HCT116 (cell line): Measurements from ENCODE around the gene CYTH2. TPM values are rescaled to one million over a fixed set of nuclear protein-coding genes. Genes with fewer than 3 reads are reported as not detected.

Source experiments
- ATAC-seq: fragments of 200-7000 bp; cut with Tn5 transposase; 2 replicates; pipeline ENCODE4 v1.9.1; 2020; ENCODE audit warnings: mild to moderate bottlenecking, moderate library complexity
- BruUV-seq: library from RNA; stranded (reverse); fragments of 400-500 nt; replicated peaks from 2 replicates; lab custom pipeline; 2021; lab: Mats Ljungman, UMichigan
- CTCF ChIA-PET: fragments of 300-600 bp; sonication (Branson Sonifier 250); formaldehyde crosslinking; loops from one replicate; lab custom pipeline; 2021; ENCODE audit warnings: antibody characterized with exemption; lab: Charles Lee
- POLR2A ChIA-PET: fragments of 300-600, 350-600 bp; sonication (Branson Sonifier 250); formaldehyde crosslinking; loops from one replicate; lab custom pipeline; 2021; ENCODE audit warnings: antibody characterized with exemption; lab: Charles Lee
- RAD21 ChIA-PET, 2 experiments: fragments of 300-600 bp; sonication (Branson Sonifier 250); formaldehyde crosslinking; loops; one replicate each; lab custom pipeline; 2023; ENCODE audit warnings: low total read pairs in 2 of 2; ENCODE audit not compliant: uncharacterized antibody in 2 of 2, unreplicated experiment in 2 of 2, low non-redundant PET in 1 of 2; lab: Charles Lee
- DNase-seq: peaks from one replicate; pipeline ENCODE4 v3.0.0-alpha.2; 2010; ENCODE audit warnings: low read depth, low spot score
- H2AFZ ChIP-seq: fragments of 200-600 bp; shearing (Covaris generic), sonication (generic); 2 replicates; pipeline ENCODE4 v1.6.1; 2017; ENCODE audit warnings: low read depth, mixed run types, mixed read lengths, antibody characterized with exemption, low read length; ENCODE audit not compliant: poor library complexity, severe bottlenecking
- H3K27ac ChIP-seq: 2 replicates; pipeline ENCODE4 v1.5.1; 2012; ENCODE audit warnings: low read depth, low read length
- H3K27me3 ChIP-seq: fragments of 200-600 bp; sonication (generic); 2 replicates; pipeline ENCODE4 v1.6.1; 2016; ENCODE audit warnings: mixed run types, low read length, mixed read lengths; ENCODE audit not compliant: insufficient read depth
- H3K36me3 ChIP-seq, 2 experiments: fragments of 200-500 bp in 1 of 2; fragments of 200-600 bp in 1 of 2; sonication (Bioruptor generic) in 1 of 2; sonication (generic) in 1 of 2; 2 replicates each; pipeline versions ENCODE4 v1.5.1 to v1.6.1; 2014 to 2016; ENCODE audit warnings: low read length in 2 of 2, inconsistent platforms in 1 of 2, mixed read lengths in 1 of 2, mixed run types in 1 of 2; ENCODE audit not compliant: insufficient read depth in 2 of 2, control insufficient read depth in 1 of 2
- H3K4me1 ChIP-seq, 2 experiments: fragments of 200-600 bp in 1 of 2; sonication (generic) in 1 of 2; 2 replicates each; pipeline versions ENCODE4 v1.5.1 to v1.6.1; 2012 to 2017; ENCODE audit warnings: low read length in 2 of 2, inconsistent platforms in 1 of 2, mild to moderate bottlenecking in 1 of 2, mixed read lengths in 1 of 2, mixed run types in 1 of 2, moderate library complexity in 1 of 2; ENCODE audit not compliant: insufficient read depth in 2 of 2, control insufficient read depth in 1 of 2
- H3K4me2 ChIP-seq: fragments of 200-600 bp; sonication (generic); 2 replicates; pipeline ENCODE4 v1.6.1; 2017; ENCODE audit warnings: mixed run types, low read length, mixed read lengths
- H3K4me3 ChIP-seq, 2 experiments: fragments of 200-600 bp in 1 of 2; sonication (generic) in 1 of 2; replicated peaks in 1 of 2; 2 replicates each; pipeline ENCODE4 v1.5.1; 2011 to 2016; ENCODE audit warnings: low read length in 2 of 2, control low read depth in 1 of 2, low read depth in 1 of 2, mild to moderate bottlenecking in 1 of 2, mixed read lengths in 1 of 2, mixed run types in 1 of 2
- H3K79me2 ChIP-seq: fragments of 200-600 bp; sonication (generic); 2 replicates; pipeline ENCODE4 v1.6.1; 2017; ENCODE audit warnings: mild to moderate bottlenecking, mixed run types, low read length, moderate library complexity, mixed read lengths; ENCODE audit not compliant: insufficient read depth
- H3K9ac ChIP-seq: fragments of 200-600 bp; sonication (generic); 2 replicates; pipeline ENCODE4 v1.6.1; 2016; ENCODE audit warnings: low read length, mixed read lengths
- H3K9me2 ChIP-seq: fragments of 200-600 bp; sonication (generic), shearing (Covaris generic); 2 replicates; pipeline ENCODE4 v1.6.1; 2017; ENCODE audit warnings: mixed run types, mild to moderate bottlenecking, moderate library complexity; ENCODE audit not compliant: insufficient read depth
- H3K9me3 ChIP-seq, 2 experiments: fragments of 200-500 bp in 1 of 2; fragments of 200-600 bp in 1 of 2; sonication (Bioruptor generic) in 1 of 2; sonication (generic) in 1 of 2; 2 replicates each; pipeline ENCODE4 v1.6.1; 2014 to 2017; ENCODE audit warnings: low read length in 2 of 2, mixed read lengths in 2 of 2, inconsistent platforms in 1 of 2, low read depth in 1 of 2, mild to moderate bottlenecking in 1 of 2, mixed run types in 1 of 2, moderate library complexity in 1 of 2; ENCODE audit not compliant: control insufficient read depth in 1 of 2, insufficient read depth in 1 of 2
- H4K20me1 ChIP-seq: fragments of 200-600 bp; sonication (generic), shearing (Covaris generic); 2 replicates; pipeline ENCODE4 v1.6.1; 2017; ENCODE audit warnings: mixed run types, mild to moderate bottlenecking, moderate library complexity; ENCODE audit not compliant: insufficient read depth
- CBX3 ChIP-seq: IDR thresholded peaks from 2 replicates; pipeline ENCODE4 v1.6.1; 2012; ENCODE audit warnings: low read depth
- EGR1 ChIP-seq: IDR thresholded peaks from 2 replicates; pipeline ENCODE4 v1.6.1; 2012; ENCODE audit warnings: low read depth
- ELF1 ChIP-seq: IDR thresholded peaks from 2 replicates; pipeline ENCODE4 v1.6.1; 2012; ENCODE audit warnings: low read depth, borderline replicate concordance
- EZH2 ChIP-seq: fragments of 200-600 bp; sonication (generic); IDR thresholded peaks from 2 replicates; pipeline ENCODE4 v1.6.1; 2017; ENCODE audit warnings: antibody characterized with exemption, mixed run types
- EZH2phosphoT487 ChIP-seq: fragments of 200-600 bp; IDR thresholded peaks from 2 replicates; pipeline ENCODE4 v1.6.1; 2018; ENCODE audit warnings: antibody characterized with exemption, borderline replicate concordance
- MAX ChIP-seq: IDR thresholded peaks from 2 replicates; pipeline ENCODE4 v1.6.1; 2012
- POLR2A ChIP-seq: IDR thresholded peaks from 2 replicates; pipeline ENCODE4 v1.7.0; 2011; ENCODE audit warnings: borderline replicate concordance; ENCODE audit not compliant: insufficient read depth, insufficient read length; ENCODE audit errors: extremely low read depth
- RAD21 ChIP-seq: IDR thresholded peaks from 2 replicates; pipeline ENCODE4 v1.6.1; 2012; ENCODE audit warnings: low read depth, mild to moderate bottlenecking
- SP1 ChIP-seq: IDR thresholded peaks from 2 replicates; pipeline ENCODE4 v1.6.1; 2012; ENCODE audit warnings: low read depth
- SRF ChIP-seq: IDR thresholded peaks from 2 replicates; pipeline ENCODE4 v1.6.1; 2012; ENCODE audit warnings: low read depth
- ZBTB33 ChIP-seq: IDR thresholded peaks from 2 replicates; pipeline ENCODE4 v1.6.1; 2011; ENCODE audit warnings: mild to moderate bottlenecking, low read length, moderate library complexity; ENCODE audit not compliant: insufficient replicate concordance; ENCODE audit errors: extremely low read depth
- ZFX ChIP-seq: fragments of 450-650 bp; IDR thresholded peaks from 2 replicates; pipeline ENCODE4 v1.6.1; 2017
- intact Hi-C: fragments of 100-400 bp; cut with micrococcal nuclease; formaldehyde crosslinking; loops from 2 replicates; pipeline ENCODE4 v1.10.0; 2022
- total RNA-seq: library from RNA; stranded (reverse); gene quantifications from one replicate; pipeline ENCODE4 v1.2.1, GENCODE V29; 2021; ENCODE audit not compliant: unreplicated experiment
- TF ChIP-seq, protein P1 (sequence below), 3 experiments: fragments of 200-600 bp in 1 of 3; sonication (generic) in 1 of 3; IDR thresholded peaks in 2 of 3; conservative IDR thresholded peaks in 1 of 3; 2 replicates each; pipeline ENCODE4 v1.5.1; 2012 to 2017; ENCODE audit warnings: low read depth in 2 of 3, low read length in 2 of 3, antibody characterized with exemption in 1 of 3, borderline replicate concordance in 1 of 3, control low read depth in 1 of 3, mild to moderate bottlenecking in 1 of 3, mixed read lengths in 1 of 3, mixed run types in 1 of 3, moderate library complexity in 1 of 3; ENCODE audit not compliant: insufficient read depth in 1 of 3

CYTH2 gene
- total RNA-seq, 1 experiment from 2014 or later = 75.3 TPM

DNA sequence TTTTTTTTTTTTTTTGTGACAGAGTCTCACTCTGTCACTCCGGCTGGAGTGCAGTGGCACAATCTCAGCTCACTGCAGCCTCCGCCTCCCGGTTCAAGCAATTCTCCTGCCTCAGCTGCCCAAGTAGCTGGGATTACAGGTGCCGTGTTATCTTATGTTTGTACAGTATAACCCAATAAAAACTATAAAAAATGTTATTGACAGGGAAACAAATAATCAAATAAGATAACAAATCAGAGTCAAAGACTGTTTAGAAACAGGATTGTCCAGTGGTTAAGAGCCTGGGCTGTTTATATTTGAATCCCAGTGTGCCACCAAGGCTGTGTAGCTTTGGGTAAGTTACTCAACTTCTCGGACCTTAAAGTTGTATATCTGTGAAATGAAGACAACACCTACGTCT lies 61.6 kb downstream of the CYTH2 start:
- Histone ChIP-seq H3K36me3 (no peaks in the 10 kb centered on the region), H3K9ac (no peak overlapping the region), H3K4me3 (no peak overlapping the region), H3K27me3 (no peaks in the 10 kb centered on the region), H2AFZ (no peak overlapping the region), H3K9me2 (no peaks in the 10 kb centered on the region), H3K9me3 (peaks cover 0 to 9% of the 10 kb centered on the region in 2 experiments; a peak in 1 of 4 replicates), H4K20me1 (no peaks in the 10 kb centered on the region), H3K27ac (no peak overlapping the region), H3K4me1 (no peaks in the 10 kb centered on the region), H3K4me2 (no peak overlapping the region), H3K79me2 (no peaks in the 10 kb centered on the region)
- no peak for ATAC-seq
- ChIA-PET RAD21 (no interaction called here), POLR2A (no interaction called here), CTCF (interaction anchor here (1.2 kb wide), 1 partner anchor 25 kb away, joined by 3 read pairs; no protein-coding TSS in a partner anchor)
- TF ChIP-seq ZBTB33 (no peak), CBX3 (no peak), ZFX (no peak), EZH2phosphoT487 (no peak), ELF1 (no peak), RAD21 (no peak), SRF (no peak), MAX (no peak), POLR2A (no peak), SP1 (no peak), EGR1 (no peak), EZH2 (no peak)
- TF ChIP-seq, protein P1, sequence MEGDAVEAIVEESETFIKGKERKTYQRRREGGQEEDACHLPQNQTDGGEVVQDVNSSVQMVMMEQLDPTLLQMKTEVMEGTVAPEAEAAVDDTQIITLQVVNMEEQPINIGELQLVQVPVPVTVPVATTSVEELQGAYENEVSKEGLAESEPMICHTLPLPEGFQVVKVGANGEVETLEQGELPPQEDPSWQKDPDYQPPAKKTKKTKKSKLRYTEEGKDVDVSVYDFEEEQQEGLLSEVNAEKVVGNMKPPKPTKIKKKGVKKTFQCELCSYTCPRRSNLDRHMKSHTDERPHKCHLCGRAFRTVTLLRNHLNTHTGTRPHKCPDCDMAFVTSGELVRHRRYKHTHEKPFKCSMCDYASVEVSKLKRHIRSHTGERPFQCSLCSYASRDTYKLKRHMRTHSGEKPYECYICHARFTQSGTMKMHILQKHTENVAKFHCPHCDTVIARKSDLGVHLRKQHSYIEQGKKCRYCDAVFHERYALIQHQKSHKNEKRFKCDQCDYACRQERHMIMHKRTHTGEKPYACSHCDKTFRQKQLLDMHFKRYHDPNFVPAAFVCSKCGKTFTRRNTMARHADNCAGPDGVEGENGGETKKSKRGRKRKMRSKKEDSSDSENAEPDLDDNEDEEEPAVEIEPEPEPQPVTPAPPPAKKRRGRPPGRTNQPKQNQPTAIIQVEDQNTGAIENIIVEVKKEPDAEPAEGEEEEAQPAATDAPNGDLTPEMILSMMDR (IDR thresholded peaks at IDR 0.05 in 2 of 3, conservative IDR thresholded peaks at IDR 0.05 in 1 of 3; ENCODE audit: borderline replicate concordance in 1 of 3, insufficient read depth in 1 of 3, low read depth in 2 of 3, low read length in 2 of 3) = no peak
- no peak for DNase-seq
- BruUV-seq = no TSS peak
- intact Hi-C loops = no loop called here

Other genes starting within 250 kb of the CYTH2 start
- 17.5 TPM for gene CARD8, start 213.5 kb upstream of the CYTH2 start, total RNA-seq
- 4.1 TPM for gene ZNF114, start 199.3 kb upstream of the CYTH2 start, total RNA-seq
- 92.9 TPM for gene EMP3, start 143.8 kb upstream of the CYTH2 start, total RNA-seq
- 13.2 TPM for gene TMEM143, start 105.4 kb upstream of the CYTH2 start, total RNA-seq
- 0.49 TPM for gene SYNGR4, start 105.0 kb upstream of the CYTH2 start, total RNA-seq
- gene KDELR1, start 77.8 kb upstream of the CYTH2 start, total RNA-seq = 212 TPM
- 26.2 TPM for gene GRIN2D, start 75.7 kb upstream of the CYTH2 start, total RNA-seq
- 64.8 TPM for gene GRWD1, start 23.4 kb upstream of the CYTH2 start, total RNA-seq
- 2.5 TPM for gene KCNJ14, start 13.8 kb upstream of the CYTH2 start, total RNA-seq
- gene LMTK3, start 42.5 kb downstream of the CYTH2 start, total RNA-seq = 19.9 TPM
- gene SULT2B1, start 82.8 kb downstream of the CYTH2 start, total RNA-seq = 4.8 TPM
- gene SPACA4, start 137.4 kb downstream of the CYTH2 start, total RNA-seq = not detected
- gene FAM83E, start 145.7 kb downstream of the CYTH2 start, total RNA-seq = 6.8 TPM
- 2,006 TPM for gene RPL18, start 149.8 kb downstream of the CYTH2 start, total RNA-seq
- 19.9 TPM for gene SPHK2, start 150.1 kb downstream of the CYTH2 start, total RNA-seq
- 45.9 TPM for gene DBP, start 168.0 kb downstream of the CYTH2 start, total RNA-seq
- gene CA11, start 176.8 kb downstream of the CYTH2 start, total RNA-seq = 29.6 TPM
- gene NTN5, start 203.6 kb downstream of the CYTH2 start, total RNA-seq = 3.1 TPM
- gene FUT2, start 226.6 kb downstream of the CYTH2 start, total RNA-seq = 12.5 TPM